Smooth muscle cell (in vitro differentiated cells): ENCODE results near the gene SND1. TPM values are rescaled to one million over a fixed set of nuclear protein-coding genes. Genes with fewer than 3 reads are reported as not detected.

Experiments
- DNase-seq: peaks from one replicate; lab custom pipeline; 2025; ENCODE audit not compliant: unreplicated experiment; lab: John Stamatoyannopoulos, UW
- H2AFZ ChIP-seq: fragments of 200-600 bp; sonication (generic); 2 replicates; pipeline ENCODE4 v1.6.0; 2016; ENCODE audit warnings: antibody characterized with exemption, low read depth, mild to moderate bottlenecking
- H3F3A ChIP-seq: fragments of 200-600 bp; sonication (generic); 2 replicates; pipeline ENCODE4 v1.6.0; 2017; ENCODE audit warnings: antibody characterized with exemption, low read depth
- H3K27ac ChIP-seq: fragments of 200-600 bp; sonication (generic); 2 replicates; pipeline ENCODE4 v1.5.1; 2016; ENCODE audit warnings: low read depth, mild to moderate bottlenecking
- H3K27me3 ChIP-seq: fragments of 200-600 bp; sonication (generic); 2 replicates; pipeline ENCODE4 v1.6.1; 2016; ENCODE audit warnings: low read depth, mild to moderate bottlenecking
- H3K36me3 ChIP-seq: fragments of 200-600 bp; sonication (generic); 2 replicates; pipeline ENCODE4 v1.5.1; 2016; ENCODE audit warnings: low read depth
- H3K4me1 ChIP-seq: fragments of 200-600 bp; sonication (generic); 2 replicates; pipeline ENCODE4 v1.5.1; 2016; ENCODE audit warnings: low read depth
- H3K4me2 ChIP-seq: fragments of 200-600 bp; sonication (generic); 2 replicates; pipeline ENCODE4 v1.6.0; 2016; ENCODE audit warnings: mild to moderate bottlenecking
- H3K4me3 ChIP-seq: fragments of 200-600 bp; sonication (generic); 2 replicates; pipeline ENCODE4 v1.5.1; 2016; ENCODE audit warnings: mild to moderate bottlenecking
- H3K79me2 ChIP-seq: fragments of 200-600 bp; sonication (generic); 2 replicates; pipeline ENCODE4 v1.6.0; 2016; ENCODE audit warnings: low read depth, mild to moderate bottlenecking
- H3K9ac ChIP-seq: fragments of 200-600 bp; sonication (generic); 2 replicates; pipeline ENCODE4 v1.6.0; 2016; ENCODE audit warnings: low read depth
- H3K9me3 ChIP-seq: fragments of 200-600 bp; sonication (generic); replicated peaks from 2 replicates; pipeline ENCODE4 v1.5.1; 2016; ENCODE audit warnings: low read depth
- H4K20me1 ChIP-seq: fragments of 200-600 bp; sonication (generic); 2 replicates; pipeline ENCODE4 v1.6.0; 2016; ENCODE audit warnings: low read depth
- WGBS: methylation state at CpG from one replicate; pipeline ENCODE4 v1.1.7; 2016; ENCODE audit warnings: low lambda C conversion rate; 5-methylcytosine and 5-hydroxymethylcytosine counted together
- polyA plus RNA-seq: library from polyadenylated mRNA; unstranded; fragments of >200 nt; fragmentation: Nextera tagmentation; extraction: Ambion mirVana; gene quantifications from 2 replicates; pipeline ENCODE4 v1.2.1, GENCODE V29; 2016
- total RNA-seq: library from RNA; depleted of rRNA; stranded (reverse); fragments of >200 nt; gene quantifications from 2 replicates; pipeline ENCODE4 v1.2.3, GENCODE V29; 2014
- TF ChIP-seq, protein P1 (sequence below): fragments of 200-600 bp; sonication (generic); IDR thresholded peaks from 2 replicates; pipeline ENCODE4 v1.5.1; 2017; ENCODE audit warnings: borderline replicate concordance, mild to moderate bottlenecking, antibody characterized with exemption; ENCODE audit not compliant: insufficient read depth, poor library complexity, severe bottlenecking

Gene SND1
- total and polyA plus RNA-seq, 2 experiments from 2014 or later = 129 to 136 TPM

GRCh38 chr7:127946111-127946510, 294.1 kb downstream of the SND1 start:
- H3K27ac ChIP-seq = no peak overlapping the region
- peaks cover 7% of the 10 kb centered on the region for H3K79me2 ChIP-seq
- H4K20me1 ChIP-seq = peaks cover 100% of the 10 kb centered on the region
- TF ChIP-seq, protein P1, sequence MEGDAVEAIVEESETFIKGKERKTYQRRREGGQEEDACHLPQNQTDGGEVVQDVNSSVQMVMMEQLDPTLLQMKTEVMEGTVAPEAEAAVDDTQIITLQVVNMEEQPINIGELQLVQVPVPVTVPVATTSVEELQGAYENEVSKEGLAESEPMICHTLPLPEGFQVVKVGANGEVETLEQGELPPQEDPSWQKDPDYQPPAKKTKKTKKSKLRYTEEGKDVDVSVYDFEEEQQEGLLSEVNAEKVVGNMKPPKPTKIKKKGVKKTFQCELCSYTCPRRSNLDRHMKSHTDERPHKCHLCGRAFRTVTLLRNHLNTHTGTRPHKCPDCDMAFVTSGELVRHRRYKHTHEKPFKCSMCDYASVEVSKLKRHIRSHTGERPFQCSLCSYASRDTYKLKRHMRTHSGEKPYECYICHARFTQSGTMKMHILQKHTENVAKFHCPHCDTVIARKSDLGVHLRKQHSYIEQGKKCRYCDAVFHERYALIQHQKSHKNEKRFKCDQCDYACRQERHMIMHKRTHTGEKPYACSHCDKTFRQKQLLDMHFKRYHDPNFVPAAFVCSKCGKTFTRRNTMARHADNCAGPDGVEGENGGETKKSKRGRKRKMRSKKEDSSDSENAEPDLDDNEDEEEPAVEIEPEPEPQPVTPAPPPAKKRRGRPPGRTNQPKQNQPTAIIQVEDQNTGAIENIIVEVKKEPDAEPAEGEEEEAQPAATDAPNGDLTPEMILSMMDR = no peak
- H3K27me3 ChIP-seq = no peaks in the 10 kb centered on the region
- peaks cover 5% of the 10 kb centered on the region for H3K4me1 ChIP-seq
- H3K4me3 ChIP-seq = no peak overlapping the region
- no peaks in the 10 kb centered on the region for H3K9me3 ChIP-seq
- no peaks in the 10 kb centered on the region for H3K36me3 ChIP-seq
- DNase-seq = no peak
- peaks cover 2% of the 10 kb centered on the region for H3F3A ChIP-seq
- H2AFZ ChIP-seq = no peak overlapping the region
- no peak overlapping the region for H3K4me2 ChIP-seq
- H3K9ac ChIP-seq = no peak overlapping the region

DNA sequence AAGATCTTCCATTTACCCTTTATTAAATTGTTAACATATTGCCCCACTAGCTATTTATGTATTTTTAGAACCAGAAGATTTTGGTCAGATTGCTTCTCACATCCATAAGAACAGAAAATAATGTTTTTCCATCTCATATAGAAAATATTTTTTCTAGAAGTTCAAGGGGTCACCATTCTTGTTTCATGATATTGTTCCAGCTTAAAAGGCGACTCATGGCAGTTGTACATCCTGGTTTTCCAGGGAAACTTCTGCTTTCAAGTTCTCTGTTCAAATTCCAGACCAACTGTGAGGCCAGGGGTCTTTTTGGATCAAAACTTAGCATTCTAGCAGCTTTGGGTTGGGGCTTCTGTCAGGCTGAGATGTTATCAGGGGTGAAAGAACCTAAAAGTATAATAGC, 294.9 kb downstream of the SND1 start:
- H4K20me1 ChIP-seq = peaks cover 100% of the 10 kb centered on the region
- no peak overlapping the region for H3K4me2 ChIP-seq
- no peaks in the 10 kb centered on the region for H3K9me3 ChIP-seq
- no peak overlapping the region for H2AFZ ChIP-seq
- 97% methylated on average over 1 of the region's 1 CpG for WGBS
- no peak for DNase-seq
- no peak overlapping the region for H3K27ac ChIP-seq
- TF ChIP-seq, protein P1 = no peak
- no peaks in the 10 kb centered on the region for H3K27me3 ChIP-seq
- H3K36me3 ChIP-seq = no peaks in the 10 kb centered on the region
- H3K79me2 ChIP-seq = peaks cover 7% of the 10 kb centered on the region
- H3F3A ChIP-seq = peaks cover 2% of the 10 kb centered on the region
- H3K4me1 ChIP-seq = no peaks in the 10 kb centered on the region
- H3K9ac ChIP-seq = no peak overlapping the region
- no peak overlapping the region for H3K4me3 ChIP-seq

GRCh38 chr7:127948312-127948711, 296.3 kb downstream of the SND1 start:
- Histone ChIP-seq H3K27ac (no peak overlapping the region), H3K36me3 (peaks cover 1% of the 10 kb centered on the region), H3K79me2 (peaks cover 8% of the 10 kb centered on the region), H4K20me1 (peaks cover 98% of the 10 kb centered on the region), H3K9me3 (no peaks in the 10 kb centered on the region), H2AFZ (no peak overlapping the region), H3K27me3 (no peaks in the 10 kb centered on the region), H3K9ac (no peak overlapping the region), H3K4me1 (peaks cover under 1% of the 10 kb centered on the region), H3F3A (peaks cover 2% of the 10 kb centered on the region), H3K4me2 (no peak overlapping the region), H3K4me3 (no peak overlapping the region)
- DNase-seq = no peak
- TF ChIP-seq, protein P1 = no peak
- WGBS = 63% methylated on average over 2 of the region's 2 CpGs

- DNase-seq = no peak
- H3K4me1 ChIP-seq = peaks cover 7% of the 10 kb centered on the region
- no peak overlapping the region for H3K4me3 ChIP-seq
- no peak overlapping the region for H2AFZ ChIP-seq
- H3K36me3 ChIP-seq = peaks cover 4% of the 10 kb centered on the region
- no peak overlapping the region for H3K9ac ChIP-seq
- H3K9me3 ChIP-seq = no peaks in the 10 kb centered on the region
- H4K20me1 ChIP-seq = peaks cover 98% of the 10 kb centered on the region
- H3K79me2 ChIP-seq = peaks cover 10% of the 10 kb centered on the region
- no peak overlapping the region for H3K27ac ChIP-seq
- TF ChIP-seq, protein P1 = no peak
- WGBS = 94% methylated on average over 2 of the region's 2 CpGs
- no peak overlapping the region for H3K4me2 ChIP-seq
- H3K27me3 ChIP-seq = no peaks in the 10 kb centered on the region
- peaks cover 2% of the 10 kb centered on the region for H3F3A ChIP-seq
These were observed 296.9 kb downstream of the SND1 start for GRCh38 chr7:127948930-127949329.
